Measurements from ENCODE around the gene ZNRF4.
"Not testable (repeated sequence)": the region's sequence is repeated elsewhere in the genome, so short reads cannot be mapped to it uniquely, and the experiment has no call there.

The ZNRF4 gene

DNA sequence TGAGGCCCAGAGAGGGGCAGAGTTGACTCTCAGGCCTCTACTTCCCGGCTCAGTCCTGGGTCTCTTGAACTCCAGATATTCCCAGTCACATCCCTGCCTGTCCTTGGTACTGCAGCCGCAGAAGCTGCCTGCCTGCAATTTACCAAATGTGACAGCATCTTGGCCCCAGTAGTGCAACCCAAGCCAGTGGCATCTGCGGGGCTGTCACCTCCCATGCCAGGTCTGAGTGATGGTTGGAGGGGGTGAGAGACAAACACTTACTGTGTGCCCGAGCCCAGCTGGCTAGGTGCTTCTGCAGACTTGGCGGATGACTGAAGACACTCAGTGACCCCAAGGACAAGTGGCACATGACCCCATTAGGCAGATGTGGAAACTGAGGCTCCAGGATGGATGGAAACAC lies 18.4 kb downstream of the ZNRF4 start:
- DNase-seq (ENCODE audit: low spot score): no peak

DNA sequence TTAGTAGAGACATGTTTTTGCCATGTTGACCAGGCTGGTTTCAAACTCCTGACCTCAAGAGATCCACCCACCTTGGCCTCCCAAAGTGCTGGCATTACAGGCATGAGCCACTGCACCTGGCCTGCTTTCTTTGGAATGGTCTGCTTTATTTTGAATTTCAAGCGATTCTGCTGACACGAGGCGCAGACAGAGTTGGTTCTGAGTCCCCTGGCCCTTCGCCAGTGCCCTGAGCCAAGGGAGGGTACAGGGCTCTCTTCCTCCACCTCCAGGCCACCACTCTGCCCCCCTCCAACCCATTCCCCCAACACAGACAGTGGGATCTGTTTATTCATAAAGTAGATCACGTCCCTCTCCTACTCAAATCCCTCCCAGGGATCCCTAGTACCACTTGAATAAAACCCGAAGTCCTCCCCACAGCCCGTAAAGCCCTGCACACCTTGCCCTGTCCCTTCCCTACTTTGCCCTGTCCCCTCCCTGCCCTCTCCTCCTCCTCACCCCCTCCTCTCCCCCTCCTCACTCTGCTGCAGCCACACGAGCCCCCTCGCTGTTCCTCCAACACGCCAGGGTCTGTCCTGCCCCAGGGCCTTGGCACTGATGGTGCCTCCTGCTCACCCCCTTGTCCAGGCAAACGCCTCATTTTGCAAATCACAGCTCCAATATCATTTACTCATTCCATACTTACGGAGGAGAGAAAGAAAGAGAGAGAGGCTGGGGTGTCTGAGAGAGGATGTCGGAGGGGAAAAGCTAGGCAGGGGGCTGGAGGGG lies 22.4 kb downstream of the ZNRF4 start:
- DNase-seq (ENCODE audit: low spot score): no peak

DNA sequence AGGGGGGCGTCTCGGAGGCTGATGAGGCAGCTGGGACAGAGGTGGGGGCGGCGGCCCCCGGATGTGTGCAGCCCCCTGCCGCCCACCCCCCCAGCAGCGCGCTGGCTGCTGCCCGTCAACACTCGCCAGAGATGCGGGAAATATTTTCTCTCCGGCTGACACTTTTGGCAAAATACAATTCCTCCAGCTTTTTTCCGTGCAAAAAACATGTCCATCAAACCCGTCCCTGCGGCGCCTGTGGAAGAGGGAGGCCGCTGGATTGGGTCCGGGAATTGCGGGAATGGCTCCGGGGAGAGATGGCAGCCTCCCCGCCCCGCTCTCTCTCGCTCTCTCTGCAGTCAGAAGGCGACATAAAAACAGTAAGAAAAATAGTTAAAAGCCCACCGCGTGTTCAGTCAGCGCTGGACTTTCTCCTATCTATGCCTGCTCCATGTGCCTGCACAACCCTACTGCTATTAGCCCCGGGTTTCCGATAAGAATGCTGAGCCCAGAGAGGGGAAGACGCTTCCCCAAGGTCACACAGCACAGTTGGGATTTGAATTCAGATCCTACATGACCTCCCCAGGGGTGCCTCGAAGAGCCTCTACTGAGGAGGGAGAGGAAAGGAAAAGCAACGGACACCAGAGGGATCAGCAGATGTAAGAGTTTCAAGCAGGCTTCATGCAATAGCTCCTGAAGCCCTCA lies 23.2 kb downstream of the ZNRF4 start:
- DNase-seq (ENCODE audit: low spot score): no peak

DNA sequence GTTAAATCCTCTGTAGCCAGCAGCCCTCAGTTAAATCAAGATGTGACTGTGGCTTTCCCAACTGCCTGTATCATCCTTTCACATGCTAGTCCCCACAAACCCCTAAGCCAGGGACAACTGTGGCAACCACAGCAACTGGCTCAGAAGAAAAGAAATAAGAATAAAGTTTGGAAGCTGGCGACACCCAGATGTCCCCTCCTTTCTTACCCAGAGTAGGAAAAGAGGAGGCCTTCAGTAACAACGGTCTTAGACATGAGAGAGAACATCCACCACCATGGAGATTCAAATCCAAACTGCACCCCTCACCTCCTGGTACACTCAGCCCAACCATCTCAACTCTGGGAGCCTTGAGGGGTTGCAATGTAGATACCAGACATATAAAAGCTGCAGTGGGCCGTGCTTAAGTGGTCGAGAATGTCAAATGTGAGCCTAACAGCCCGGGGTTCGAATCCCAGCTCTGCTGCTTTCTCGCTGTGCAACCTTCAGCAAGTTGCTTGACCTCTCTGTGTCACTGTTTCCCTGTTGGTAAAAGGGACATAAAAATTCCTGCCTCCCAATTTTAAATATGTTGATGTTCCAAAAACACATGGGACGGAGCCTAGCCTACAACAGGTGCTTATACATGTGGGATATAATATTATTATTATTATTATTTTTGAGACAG lies 23.8 kb downstream of the ZNRF4 start:
- no peak for DNase-seq (ENCODE audit: low spot score)

DNA sequence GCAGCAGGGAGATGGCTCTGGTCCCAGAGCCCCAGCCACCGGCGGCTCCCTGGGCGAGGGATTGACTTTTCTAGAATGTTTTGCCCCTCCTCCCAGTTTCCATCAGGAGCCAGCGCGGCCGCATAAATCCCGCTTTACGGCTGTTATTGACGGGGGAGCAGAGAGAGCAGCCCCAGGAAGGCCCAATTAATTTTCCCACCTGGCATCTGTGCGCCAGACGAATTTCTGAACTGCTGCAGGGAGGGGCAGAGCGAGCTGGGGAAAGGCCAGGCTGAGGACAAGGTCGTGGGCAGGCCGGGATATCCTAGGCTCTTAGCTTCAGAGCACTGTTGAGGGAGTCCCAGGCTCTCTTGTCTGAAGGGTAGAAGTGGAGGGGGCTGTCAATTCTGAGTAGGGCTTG lies 24.7 kb downstream of the ZNRF4 start:
- DNase-seq (ENCODE audit: low spot score): no peak

DNA sequence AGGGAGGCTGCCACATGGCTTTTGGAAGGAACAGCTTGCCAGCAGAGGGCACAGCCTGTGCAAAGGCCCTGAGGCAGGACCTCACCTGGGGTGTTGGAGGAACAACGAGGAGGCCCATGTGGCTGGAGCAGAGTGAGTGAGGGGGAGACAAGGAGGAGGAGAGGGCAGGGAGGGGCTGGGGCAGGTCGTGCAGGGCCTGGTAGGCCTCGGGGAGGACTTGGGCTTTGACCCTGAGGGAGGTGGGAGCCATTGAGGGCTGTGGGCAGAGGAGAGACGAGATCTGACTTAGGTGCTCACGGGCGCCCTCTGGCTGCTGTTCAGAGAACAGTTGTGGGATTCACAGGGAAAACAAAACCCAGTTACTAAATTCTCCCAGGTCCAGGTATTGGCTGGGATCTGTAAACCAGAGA lies 25.2 kb downstream of the ZNRF4 start:
- DNase-seq (ENCODE audit: low spot score): peak; percentile 35

DNA sequence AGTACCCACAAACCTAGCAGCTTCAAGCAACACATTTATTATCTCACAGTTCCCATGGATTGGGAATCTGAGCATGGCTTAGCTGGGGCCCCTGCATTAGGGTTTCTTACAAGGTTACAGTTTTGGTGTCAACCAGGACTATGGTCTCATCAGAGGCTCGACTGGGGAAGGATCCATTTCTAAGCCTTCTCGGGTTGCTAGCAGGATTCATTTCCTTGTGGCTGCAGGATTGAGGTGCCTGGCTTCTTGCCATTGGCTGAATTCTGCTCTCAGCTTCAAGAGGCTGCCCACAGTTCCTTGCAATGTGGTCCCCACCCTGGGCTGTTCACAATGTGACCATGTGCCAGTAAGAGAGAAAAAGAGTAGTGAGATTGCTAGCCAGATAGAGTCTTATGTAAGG lies 26.7 kb downstream of the ZNRF4 start:
- DNase-seq (ENCODE audit: low spot score): no peak

DNA sequence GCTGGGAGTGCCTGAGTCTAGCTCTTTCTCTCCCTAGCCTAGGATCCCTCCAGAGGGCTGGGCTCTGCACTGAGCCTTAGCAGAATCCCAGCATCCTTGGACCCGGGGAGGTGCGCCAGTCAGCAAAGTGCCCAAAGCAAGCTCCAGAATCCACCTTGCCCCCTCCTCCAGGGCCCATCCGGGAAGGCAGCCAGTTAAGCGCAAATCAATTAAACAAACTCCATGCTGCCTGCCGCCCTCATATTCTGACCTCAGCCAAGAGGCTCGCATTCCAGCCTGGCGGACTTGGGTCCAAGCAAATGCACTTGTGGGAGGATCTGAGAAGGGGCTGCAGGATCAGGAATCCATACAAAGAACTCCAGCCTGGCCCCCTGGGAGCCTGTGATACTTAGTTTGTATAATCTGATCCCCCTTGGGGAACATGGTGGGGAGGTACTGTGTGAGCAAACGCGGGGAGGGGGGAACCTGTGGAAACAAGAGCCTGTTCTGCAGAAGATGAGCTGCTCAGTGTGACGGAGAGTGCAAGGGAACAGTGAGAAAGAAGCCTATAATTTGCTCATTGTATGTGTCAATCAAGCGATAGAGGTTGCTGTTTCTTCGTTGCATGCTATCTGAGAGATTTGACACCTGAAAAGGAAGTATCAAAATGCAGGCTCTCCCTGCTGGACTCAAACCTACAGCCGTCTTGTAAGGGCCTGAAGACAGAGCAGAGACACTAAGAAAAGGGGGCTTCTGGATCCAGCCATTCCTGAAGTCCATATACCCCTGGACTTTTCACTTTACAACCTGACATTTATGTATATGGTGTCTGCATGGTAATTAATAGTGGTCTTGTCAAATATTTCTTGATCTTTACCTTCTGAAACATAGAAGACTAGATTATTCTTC lies 29.4 kb downstream of the ZNRF4 start:
- DNase-seq (ENCODE audit: low spot score): no peak

DNA sequence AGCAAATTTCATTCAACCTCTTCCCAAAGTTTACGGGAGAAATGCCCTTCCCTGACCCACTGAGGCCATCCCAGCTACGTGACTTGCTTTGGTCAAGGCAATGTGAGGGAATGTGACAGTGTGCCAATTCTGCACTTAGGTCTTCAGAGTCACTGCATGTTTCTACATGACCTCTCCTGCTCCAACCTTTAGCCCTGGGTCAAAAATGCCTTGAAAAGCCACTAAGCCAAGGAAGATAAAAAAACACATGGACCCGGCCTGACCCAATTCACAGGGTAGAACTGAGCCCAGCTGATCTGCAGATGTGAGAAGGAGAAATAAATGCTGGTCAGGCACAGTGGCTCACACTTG lies 30.0 kb downstream of the ZNRF4 start:
- DNase-seq (ENCODE audit: low spot score): no peak

DNA sequence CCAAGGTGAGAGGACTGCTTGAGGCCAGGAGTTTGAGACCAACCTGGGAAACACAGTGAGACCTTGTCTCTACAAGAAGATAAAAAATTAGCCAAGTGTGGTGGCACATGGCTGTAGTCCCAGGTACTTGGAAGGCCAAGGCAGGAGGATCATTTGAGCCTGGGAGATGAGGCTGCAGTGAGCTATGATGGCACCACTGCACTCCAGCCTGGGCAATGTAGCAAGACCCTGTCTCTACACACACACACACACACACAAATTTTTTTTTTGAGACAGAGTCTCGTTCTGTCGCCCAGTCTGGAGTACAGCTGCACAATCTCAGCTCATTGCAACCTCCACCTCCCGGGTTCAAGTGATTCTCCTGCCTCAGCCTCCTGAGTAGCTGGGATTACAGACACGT lies 30.4 kb downstream of the ZNRF4 start:
- not testable (repeated sequence) for DNase-seq (ENCODE audit: low spot score)

DNA sequence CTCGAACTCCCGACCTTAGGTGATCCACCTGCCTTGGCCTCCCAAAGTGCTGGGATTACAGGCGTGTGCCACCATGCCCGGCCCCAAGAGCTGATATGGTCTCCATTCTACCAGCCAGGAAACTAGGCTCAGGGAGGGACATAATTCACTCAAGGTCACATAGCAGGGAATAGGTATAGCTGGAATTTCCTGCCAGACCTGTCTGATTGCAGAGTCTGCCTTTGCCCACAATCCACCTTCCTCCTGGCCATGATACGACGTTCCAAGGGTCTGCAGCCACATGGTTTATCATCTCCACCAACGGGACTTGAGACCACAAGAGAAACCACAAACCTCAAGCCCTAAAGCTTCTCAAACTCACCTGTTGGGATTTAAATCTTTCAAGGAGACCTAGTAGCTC lies 32.0 kb downstream of the ZNRF4 start:
- no peak for DNase-seq (ENCODE audit: low spot score)

DNA sequence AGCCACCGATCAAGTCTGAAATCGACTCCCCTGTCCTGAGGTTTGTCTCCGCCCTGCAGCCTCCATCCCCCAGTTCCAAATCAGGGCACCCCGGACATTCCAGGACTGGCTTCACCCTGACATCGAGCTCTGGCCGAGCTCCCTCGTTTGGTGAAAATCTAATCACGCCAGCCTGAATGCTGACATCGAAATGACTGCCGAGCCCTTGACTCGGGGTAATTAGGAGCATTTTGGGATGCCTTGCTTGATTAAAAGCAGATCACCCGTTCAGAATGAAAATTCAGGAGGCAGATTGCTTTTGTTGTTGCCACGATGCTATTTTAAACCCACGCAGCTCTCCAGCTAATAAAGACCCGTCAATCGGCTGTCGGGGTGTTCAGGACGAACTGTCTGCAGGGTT lies 34.3 kb downstream of the ZNRF4 start:
- peak; percentile 17 for DNase-seq (ENCODE audit: low spot score)

DNA sequence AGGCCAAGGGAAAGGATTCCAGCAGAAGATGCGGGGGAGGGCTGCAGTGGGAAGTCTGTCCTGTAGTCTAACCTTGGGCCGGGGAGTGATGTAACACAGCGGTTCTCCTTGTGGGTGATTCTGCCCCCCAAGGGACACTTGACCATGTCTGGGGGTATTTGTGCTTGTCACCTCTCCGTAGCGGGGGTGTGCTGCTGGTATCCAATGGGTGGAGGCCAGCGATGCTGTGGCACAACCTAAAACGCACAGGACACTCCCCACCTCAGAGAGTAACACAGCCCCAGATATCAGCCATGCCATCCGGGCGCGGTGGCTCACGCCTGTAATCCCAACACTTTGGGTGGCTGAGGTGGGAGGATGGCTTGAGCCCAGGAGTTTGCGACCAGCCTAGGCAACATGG lies 36.3 kb downstream of the ZNRF4 start:
- no peak for DNase-seq (ENCODE audit: low spot score)

DNA sequence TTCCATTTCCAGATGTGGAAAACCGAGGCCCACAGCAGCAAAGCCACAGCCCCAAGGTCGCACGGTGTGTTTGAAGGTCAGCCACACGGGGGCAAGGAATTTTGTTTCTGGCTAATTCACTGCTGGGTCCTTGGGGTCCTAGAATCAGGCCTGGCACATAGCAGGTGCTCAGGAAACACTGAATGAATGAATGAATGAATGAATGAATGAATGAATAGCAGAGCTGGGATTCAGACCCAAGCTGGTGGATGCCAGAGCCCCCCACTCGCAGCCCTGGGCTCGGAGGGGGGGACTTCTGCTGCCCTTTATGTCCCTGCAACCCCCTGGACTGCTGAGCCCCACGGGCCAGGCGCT lies 37.0 kb downstream of the ZNRF4 start:
- no peak for DNase-seq (ENCODE audit: low spot score)

DNA sequence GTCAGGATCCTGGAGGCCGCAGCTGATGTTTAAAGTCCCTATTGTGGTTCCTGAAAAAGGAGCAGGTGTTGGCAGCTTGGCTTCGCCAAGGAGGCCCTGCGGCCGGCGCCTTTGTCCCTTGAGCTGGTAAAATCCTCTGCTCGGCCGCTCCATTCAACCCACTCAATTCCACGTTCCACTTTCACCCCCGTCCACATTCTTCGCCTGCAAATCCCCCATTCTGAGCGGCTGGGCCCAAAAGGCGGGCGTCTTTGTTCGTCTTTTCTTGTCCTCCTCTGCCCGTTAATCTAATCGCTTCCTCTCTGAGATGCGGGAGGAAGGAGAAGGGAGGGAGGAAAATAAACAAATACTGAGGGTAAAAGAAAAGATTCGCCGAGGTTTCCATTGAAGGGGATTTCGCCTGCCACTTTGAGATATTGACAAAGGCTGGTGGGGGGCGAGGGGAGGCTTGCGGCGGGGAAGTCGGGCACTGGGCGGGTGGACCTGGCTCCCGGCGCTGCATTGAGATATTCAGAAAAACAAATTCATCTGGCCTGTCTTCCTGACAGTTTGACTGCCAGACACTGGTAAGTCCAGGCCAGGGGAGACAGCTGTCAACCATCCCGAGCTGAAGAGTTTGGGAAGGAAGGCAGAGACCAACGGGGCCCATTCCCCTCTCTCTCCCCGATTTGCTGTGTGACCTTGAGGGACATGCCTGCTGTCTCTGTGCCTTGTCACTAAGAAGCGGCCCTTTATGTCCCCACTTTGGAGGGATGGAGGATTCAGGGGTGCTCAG lies 37.6 kb downstream of the ZNRF4 start:
- no peak for DNase-seq (ENCODE audit: low spot score)

DNA sequence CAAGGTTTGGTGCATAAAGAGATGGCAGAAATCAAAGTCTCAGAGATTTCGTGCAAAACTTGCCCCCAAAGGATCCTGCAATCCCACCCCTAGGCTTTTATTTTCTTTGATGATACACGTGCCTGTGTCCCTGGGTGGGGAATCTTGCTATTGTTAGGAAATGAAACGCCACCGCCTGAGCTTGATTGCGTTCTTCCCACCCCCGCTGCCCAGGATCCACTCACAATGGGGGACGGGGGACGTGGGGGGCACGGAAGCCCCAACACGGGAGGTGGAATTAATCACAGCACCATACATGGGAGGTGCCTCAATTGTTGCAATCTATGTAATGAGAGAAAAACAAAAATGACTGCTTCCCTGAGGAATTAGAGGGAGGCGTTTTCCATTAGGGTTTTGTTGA lies 39.6 kb downstream of the ZNRF4 start:
- no peak for DNase-seq (ENCODE audit: low spot score)

DNA sequence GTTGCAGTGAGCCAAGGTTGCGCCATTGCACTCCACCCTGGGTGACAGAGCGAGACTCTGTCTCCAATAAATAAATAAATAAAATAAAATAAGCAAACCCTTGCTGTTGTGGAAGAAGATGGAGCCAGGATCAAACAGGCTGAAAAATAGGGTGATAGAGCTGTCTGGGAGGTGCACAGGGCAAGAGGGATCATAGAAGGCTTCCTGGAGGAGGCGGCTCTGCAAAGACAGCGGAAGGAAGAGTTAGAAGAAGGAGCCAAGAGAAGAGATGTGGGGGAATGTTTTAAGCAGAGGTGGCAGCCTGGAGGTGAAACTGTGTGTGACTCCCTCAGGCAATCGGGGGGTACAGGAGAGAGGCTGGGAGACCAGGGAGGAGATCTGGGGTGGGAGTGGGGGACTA lies 40.6 kb downstream of the ZNRF4 start:
- DNase-seq (ENCODE audit: low spot score): no peak

DNA sequence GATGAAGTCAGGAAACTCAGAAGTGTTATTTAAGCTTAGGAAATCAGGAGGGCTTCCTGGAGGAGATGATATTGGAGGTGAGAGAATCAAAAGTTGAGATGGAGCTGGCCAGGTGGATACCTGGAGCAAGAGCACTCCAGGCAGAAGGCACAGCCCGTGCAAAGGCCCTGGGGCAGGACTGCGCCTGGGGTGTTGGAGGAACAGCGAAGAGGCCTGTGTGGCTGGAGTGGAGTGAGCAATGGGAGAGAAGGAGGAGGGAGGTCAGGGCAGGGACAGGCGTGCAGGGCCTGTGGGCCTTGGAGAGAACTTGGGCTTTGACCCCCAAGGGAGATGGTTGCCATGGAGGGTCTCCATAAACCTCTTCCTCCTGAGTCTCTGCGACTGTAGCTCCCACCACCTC lies 42.1 kb downstream of the ZNRF4 start:
- no peak for DNase-seq (ENCODE audit: low spot score)

DNA sequence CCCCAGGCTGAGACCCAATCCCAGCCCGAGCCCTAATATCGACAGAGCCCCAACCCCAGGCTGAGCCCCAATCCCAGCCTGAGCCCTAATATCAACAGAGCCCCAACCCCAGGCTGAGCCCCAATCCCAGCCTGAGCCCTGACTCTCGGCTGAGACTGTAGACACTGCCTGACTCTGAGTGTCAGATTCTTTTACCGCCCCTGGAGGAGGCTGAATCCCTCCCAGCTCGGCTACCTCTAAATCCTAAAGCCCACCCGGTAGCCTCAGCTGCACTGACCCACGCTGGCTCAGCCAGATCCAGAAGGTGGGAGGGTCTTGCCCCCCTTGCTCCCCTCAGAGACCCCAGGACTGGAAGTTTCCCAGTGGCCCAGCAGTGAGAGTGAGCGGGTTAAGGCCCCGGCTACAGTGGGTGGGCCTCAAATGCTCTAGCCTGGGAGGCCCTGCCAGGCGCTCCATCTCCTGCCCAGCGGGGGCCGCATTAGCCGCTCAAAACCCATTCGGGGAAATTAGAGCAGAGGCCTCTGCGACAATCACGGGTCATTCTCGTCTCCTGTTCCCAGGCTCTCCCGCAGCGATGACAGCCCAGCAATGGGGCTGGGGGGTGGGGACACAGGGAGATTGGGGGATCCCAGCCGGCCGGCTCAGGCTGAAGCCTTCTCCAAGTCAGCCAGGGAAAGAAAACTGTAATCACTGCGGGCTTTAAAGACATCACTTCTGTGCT lies 43.8 kb downstream of the ZNRF4 start:
- DNase-seq (ENCODE audit: low spot score): no peak

DNA sequence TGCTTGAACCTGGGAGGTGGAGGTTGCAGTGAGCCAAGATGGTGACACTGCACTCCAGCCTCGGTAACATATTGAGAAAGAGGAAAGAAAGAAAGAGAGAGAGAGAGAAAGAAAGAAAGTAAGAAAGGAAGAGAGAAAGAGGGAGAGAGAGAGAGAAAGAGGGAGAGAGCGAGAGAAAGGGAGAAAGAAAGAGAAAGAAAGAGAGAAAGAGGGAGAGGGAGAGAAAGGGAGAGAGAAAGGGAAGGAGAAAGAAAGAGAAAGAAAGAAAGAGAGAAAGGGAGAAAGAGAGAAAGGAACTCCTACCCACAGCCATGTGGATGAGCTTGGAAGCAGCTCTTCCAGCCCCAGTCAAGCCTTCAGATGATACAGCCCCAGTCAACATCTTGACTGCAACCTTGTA lies 46.7 kb downstream of the ZNRF4 start:
- no peak for DNase-seq (ENCODE audit: low spot score)

DNA sequence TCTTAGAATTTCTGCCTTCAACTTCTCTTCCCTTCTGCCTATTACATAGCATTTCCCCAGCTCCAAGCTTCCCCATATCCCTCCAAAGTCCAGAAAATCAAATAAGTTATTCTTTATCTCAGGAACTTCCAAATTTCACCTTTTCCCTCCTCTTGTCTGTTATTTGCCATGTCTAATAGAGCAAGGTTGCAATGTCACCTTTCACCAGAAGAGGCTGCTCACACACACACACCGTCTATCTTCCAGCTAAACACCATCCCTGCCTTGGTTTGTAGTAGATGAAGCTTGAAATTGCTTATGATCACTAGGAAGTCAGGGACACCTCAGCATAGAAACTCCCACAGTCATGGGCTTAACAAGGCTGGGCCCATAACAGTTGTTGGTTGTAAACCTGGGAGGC lies 48.4 kb downstream of the ZNRF4 start:
- no peak for DNase-seq (ENCODE audit: low spot score)

Measured in AG08395 (cell line).